ENCODE measurements around the gene VAV3. TPM values are rescaled to one million over a fixed set of nuclear protein-coding genes. Genes with fewer than 3 reads are reported as not detected.

VAV3 gene
- total RNA-seq, 2 experiments from 2014 or later = 2.3 to 8.3 TPM

- no peak for DNase-seq (ENCODE audit: low spot score)
- no peaks in the 10 kb centered on the region for H3K79me2 ChIP-seq (ENCODE audit: insufficient read depth, low read depth, low read length)
- no peaks in the 10 kb centered on the region for H3K36me3 ChIP-seq (ENCODE audit: insufficient read depth, low read length)
- TF ChIP-seq CTCF (conservative IDR thresholded peaks at IDR 0.05; ENCODE audit: low read length) (no peak), EZH2phosphoT487 (IDR thresholded peaks at IDR 0.05; ENCODE audit: borderline replicate concordance, low read depth, low read length) (no peak)
- H3K4me2 ChIP-seq (ENCODE audit: low read length) = no peak overlapping the region
- no peaks in the 10 kb centered on the region for H3K9me2 ChIP-seq (ENCODE audit: insufficient read depth, low read length)
- BruUV-seq (replicated peaks) = no TSS peak
- no peaks in the 10 kb centered on the region for H3K9me3 ChIP-seq (ENCODE audit: low read length)
- no peaks in the 10 kb centered on the region for H3K4me1 ChIP-seq (ENCODE audit: insufficient read depth, low read length, poor library complexity, severe bottlenecking)
- intact Hi-C loops (cut with micrococcal nuclease; ENCODE audit: unreplicated experiment) = no loop called here
- no peak overlapping the region for H2AFZ ChIP-seq (ENCODE audit: low read length)
- ChIA-PET POLR2A (interaction anchor here (0.6 to 1.5 kb wide), 2 partner anchors 20 to 119 kb away, joined by 4 read pairs; no protein-coding TSS in a partner anchor), CTCF (ENCODE audit: unreplicated experiment) (no interaction called here)
- no peaks in the 10 kb centered on the region for H4K20me1 ChIP-seq (ENCODE audit: insufficient read depth, low read length)
- H3K4me3 ChIP-seq (ENCODE audit: low read depth, low read length, poor library complexity, severe bottlenecking) = no peak overlapping the region
- no peak overlapping the region for H3K27ac ChIP-seq (ENCODE audit: low read depth, low read length, poor library complexity, severe bottlenecking)
These were observed 28.9 kb upstream of the VAV3 start for GRCh38 chr1:107993920-107994319.

GRCh38 chr1:107992347-107992746, 27.4 kb upstream of the VAV3 start:
- H3K36me3 ChIP-seq (ENCODE audit: insufficient read depth, low read length) = no peaks in the 10 kb centered on the region
- DNase-seq (ENCODE audit: low spot score) = no peak
- no peak overlapping the region for H3K4me3 ChIP-seq (ENCODE audit: low read depth, low read length, poor library complexity, severe bottlenecking)
- H3K4me2 ChIP-seq (ENCODE audit: low read length) = no peak overlapping the region
- intact Hi-C loops (cut with micrococcal nuclease; ENCODE audit: unreplicated experiment) = no loop called here
- no peak overlapping the region for H2AFZ ChIP-seq (ENCODE audit: low read length)
- CTCF ChIA-PET (ENCODE audit: unreplicated experiment) = no interaction called here
- no peaks in the 10 kb centered on the region for H4K20me1 ChIP-seq (ENCODE audit: insufficient read depth, low read length)
- no peaks in the 10 kb centered on the region for H3K9me2 ChIP-seq (ENCODE audit: insufficient read depth, low read length)
- no peaks in the 10 kb centered on the region for H3K79me2 ChIP-seq (ENCODE audit: insufficient read depth, low read depth, low read length)
- POLR2A ChIA-PET = interaction anchor here (0.6 kb wide), 2 partner anchors 8 to 92 kb away, joined by 3 to 6 read pairs; no protein-coding TSS in a partner anchor
- H3K9me3 ChIP-seq (ENCODE audit: low read length) = no peaks in the 10 kb centered on the region
- BruUV-seq (replicated peaks) = no TSS peak
- no peak overlapping the region for H3K27ac ChIP-seq (ENCODE audit: low read depth, low read length, poor library complexity, severe bottlenecking)
- TF ChIP-seq EZH2phosphoT487 (IDR thresholded peaks at IDR 0.05; ENCODE audit: borderline replicate concordance, low read depth, low read length) = no peak
- no peak for TF ChIP-seq CTCF (conservative IDR thresholded peaks at IDR 0.05; ENCODE audit: low read length)
- no peaks in the 10 kb centered on the region for H3K4me1 ChIP-seq (ENCODE audit: insufficient read depth, low read length, poor library complexity, severe bottlenecking)

- no peak overlapping the region for H3K4me2 ChIP-seq (ENCODE audit: low read length)
- H3K4me1 ChIP-seq (ENCODE audit: insufficient read depth, low read length, poor library complexity, severe bottlenecking) = no peaks in the 10 kb centered on the region
- BruUV-seq (replicated peaks) = no TSS peak
- no peak overlapping the region for H3K27ac ChIP-seq (ENCODE audit: low read depth, low read length, poor library complexity, severe bottlenecking)
- no peak overlapping the region for H2AFZ ChIP-seq (ENCODE audit: low read length)
- ChIA-PET CTCF (ENCODE audit: unreplicated experiment) (no interaction called here), POLR2A (interaction anchor here (0.6 to 0.9 kb wide), 3 partner anchors 9 to 112 kb away, joined by 3 to 6 read pairs (median 4); no protein-coding TSS in a partner anchor)
- no peaks in the 10 kb centered on the region for H3K9me3 ChIP-seq (ENCODE audit: low read length)
- H3K36me3 ChIP-seq (ENCODE audit: insufficient read depth, low read length) = no peaks in the 10 kb centered on the region
- TF ChIP-seq EZH2phosphoT487 (IDR thresholded peaks at IDR 0.05; ENCODE audit: borderline replicate concordance, low read depth, low read length) (no peak), CTCF (conservative IDR thresholded peaks at IDR 0.05; ENCODE audit: low read length) (no peak)
- DNase-seq (ENCODE audit: low spot score) = no peak
- no peaks in the 10 kb centered on the region for H4K20me1 ChIP-seq (ENCODE audit: insufficient read depth, low read length)
- no peaks in the 10 kb centered on the region for H3K9me2 ChIP-seq (ENCODE audit: insufficient read depth, low read length)
- H3K4me3 ChIP-seq (ENCODE audit: low read depth, low read length, poor library complexity, severe bottlenecking) = no peak overlapping the region
- H3K79me2 ChIP-seq (ENCODE audit: insufficient read depth, low read depth, low read length) = no peaks in the 10 kb centered on the region
- intact Hi-C loops (cut with micrococcal nuclease; ENCODE audit: unreplicated experiment) = no loop called here
These were observed 26.5 kb upstream of the VAV3 start for GRCh38 chr1:107991371-107992066.

Measured in OCI-LY7 (cell line).